Coronary artery (tissue), 2 donors: ENCODE data around the gene TNRC6B.

Source experiments
- DNase-seq: peaks from one replicate; pipeline ENCODE4 v3.0.0-alpha.2; 2017; ENCODE audit warnings: low spot score
- H3K27ac ChIP-seq, 2 donors: fragments of 200-600 bp; sonication (generic); one replicate each; pipeline ENCODE4 v1.5.1; 2016 to 2019
- H3K4me3 ChIP-seq: fragments of 200-600 bp; sonication (generic); 2 replicates; pipeline ENCODE4 v1.5.1; 2016; ENCODE audit warnings: mild to moderate bottlenecking, moderate library complexity
- TF ChIP-seq, protein P1 (sequence below): fragments of 200-600 bp; sonication (generic); IDR thresholded peaks from one replicate; pipeline ENCODE4 v1.5.1; 2019; ENCODE audit warnings: antibody characterized with exemption

TNRC6B gene

GRCh38 chr22:40312050-40312449 lies 134.3 kb downstream of the TNRC6B start:
- H3K4me3 ChIP-seq: no peak overlapping the region
- TF ChIP-seq, protein P1, sequence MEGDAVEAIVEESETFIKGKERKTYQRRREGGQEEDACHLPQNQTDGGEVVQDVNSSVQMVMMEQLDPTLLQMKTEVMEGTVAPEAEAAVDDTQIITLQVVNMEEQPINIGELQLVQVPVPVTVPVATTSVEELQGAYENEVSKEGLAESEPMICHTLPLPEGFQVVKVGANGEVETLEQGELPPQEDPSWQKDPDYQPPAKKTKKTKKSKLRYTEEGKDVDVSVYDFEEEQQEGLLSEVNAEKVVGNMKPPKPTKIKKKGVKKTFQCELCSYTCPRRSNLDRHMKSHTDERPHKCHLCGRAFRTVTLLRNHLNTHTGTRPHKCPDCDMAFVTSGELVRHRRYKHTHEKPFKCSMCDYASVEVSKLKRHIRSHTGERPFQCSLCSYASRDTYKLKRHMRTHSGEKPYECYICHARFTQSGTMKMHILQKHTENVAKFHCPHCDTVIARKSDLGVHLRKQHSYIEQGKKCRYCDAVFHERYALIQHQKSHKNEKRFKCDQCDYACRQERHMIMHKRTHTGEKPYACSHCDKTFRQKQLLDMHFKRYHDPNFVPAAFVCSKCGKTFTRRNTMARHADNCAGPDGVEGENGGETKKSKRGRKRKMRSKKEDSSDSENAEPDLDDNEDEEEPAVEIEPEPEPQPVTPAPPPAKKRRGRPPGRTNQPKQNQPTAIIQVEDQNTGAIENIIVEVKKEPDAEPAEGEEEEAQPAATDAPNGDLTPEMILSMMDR: no peak
- no peak for DNase-seq
- no peak overlapping the region for H3K27ac ChIP-seq

- no peak for DNase-seq
- no peak overlapping the region for H3K27ac ChIP-seq
- TF ChIP-seq, protein P1: no peak
- no peak overlapping the region for H3K4me3 ChIP-seq
These were observed 135.3 kb downstream of the TNRC6B start for GRCh38 chr22:40313007-40313406.

DNA sequence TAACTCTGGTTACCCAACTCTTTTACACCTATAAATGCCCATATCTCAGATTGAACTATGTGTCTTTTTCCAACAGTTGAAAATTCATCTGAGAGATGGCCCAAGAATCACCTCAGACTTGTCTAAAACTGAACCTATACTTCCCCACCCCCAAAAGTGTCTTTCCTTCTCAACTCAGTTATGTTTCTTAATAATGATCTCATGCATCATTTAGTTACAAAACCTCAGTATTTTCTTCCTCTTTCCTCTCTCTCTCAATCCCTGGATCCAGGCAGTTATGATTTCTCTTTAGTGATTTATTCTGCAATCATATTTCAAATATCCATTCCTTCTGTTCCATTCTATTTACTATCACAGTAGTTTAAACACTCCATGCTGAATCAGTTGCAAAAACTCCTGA lies 136.3 kb downstream of the TNRC6B start:
- no peak for DNase-seq
- Histone ChIP-seq H3K27ac (no peak overlapping the region), H3K4me3 (no peak overlapping the region)
- TF ChIP-seq, protein P1: no peak

- no peak overlapping the region for H3K27ac ChIP-seq
- no peak overlapping the region for H3K4me3 ChIP-seq
- DNase-seq: no peak
- TF ChIP-seq, protein P1: no peak
These were observed 143.0 kb downstream of the TNRC6B start for GRCh38 chr22:40320687-40321086.

DNA sequence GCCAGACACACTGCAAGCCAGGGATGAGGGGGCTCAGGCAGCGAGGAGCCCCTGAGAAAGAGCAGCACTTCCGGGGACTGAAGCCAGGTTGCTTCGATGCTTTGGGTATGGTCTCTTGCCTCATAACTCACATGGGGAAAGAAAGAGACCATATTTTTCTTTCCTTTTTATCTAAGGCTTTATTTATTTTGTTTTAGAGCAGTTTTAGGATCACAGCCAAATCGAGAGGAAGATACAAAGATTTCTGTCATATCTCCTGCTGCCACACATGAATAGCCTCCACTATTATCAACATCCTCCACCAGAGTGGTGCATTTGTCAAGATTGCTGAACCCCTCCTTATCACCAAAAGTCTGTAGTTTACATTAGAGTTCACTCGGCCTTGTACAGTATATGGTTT lies 144.3 kb downstream of the TNRC6B start:
- DNase-seq: no peak
- Histone ChIP-seq H3K27ac (no peak overlapping the region), H3K4me3 (no peak overlapping the region)
- TF ChIP-seq, protein P1: no peak

- TF ChIP-seq, protein P1: no peak
- no peak for DNase-seq
- Histone ChIP-seq H3K4me3 (no peak overlapping the region), H3K27ac (no peak overlapping the region)
These were observed 145.2 kb downstream of the TNRC6B start for GRCh38 chr22:40322818-40323447.

- DNase-seq: no peak
- no peak overlapping the region for H3K27ac ChIP-seq
- H3K4me3 ChIP-seq: no peak overlapping the region
- TF ChIP-seq, protein P1: no peak
These were observed 146.0 kb downstream of the TNRC6B start for GRCh38 chr22:40323681-40324171.
